HepG2 (cell line): ENCODE measurements around the gene LRP2. TPM values are rescaled to one million over a fixed set of nuclear protein-coding genes. Genes with fewer than 3 reads are reported as not detected.

Experiments used
- ATAC-seq: fragments of 200-7000 bp; cut with Tn5 transposase; 3 replicates; pipeline ENCODE4 v1.9.1; 2020; ENCODE audit warnings: mild to moderate bottlenecking, moderate library complexity
- Bru-seq: library from RNA; stranded (reverse); fragments of 400-500 nt; gene quantifications from one replicate; lab custom pipeline; 2021; lab: Mats Ljungman, UMichigan
- BruChase-seq, 2 experiments: library from RNA; stranded (reverse); fragments of 400-500 nt; gene quantifications; one replicate each; lab custom pipeline; 2021; lab: Mats Ljungman, UMichigan
- BruUV-seq: library from RNA; stranded (reverse); fragments of 400-500 nt; replicated peaks from 2 replicates; lab custom pipeline; 2021; lab: Mats Ljungman, UMichigan
- CTCF ChIA-PET: fragments of 300-600 bp; formaldehyde crosslinking; extraction: SDS; loops from one replicate; lab custom pipeline; 2021; ENCODE audit warnings: low total read pairs, inconsistent platforms, low intra/inter-chr PET ratio; lab: Yijun Ruan, JAX
- POLR2A ChIA-PET: fragments of 350-600 bp; sonication (Branson Sonifier 250); formaldehyde crosslinking; loops from one replicate; lab custom pipeline; 2020; ENCODE audit warnings: antibody characterized with exemption, inconsistent platforms; lab: Yijun Ruan, JAX
- DNase-seq: peaks from one replicate; pipeline ENCODE4 v3.0.0-alpha.2; 2015; ENCODE audit warnings: low spot score
- FAIRE-seq: peaks from 3 replicates; lab custom pipeline; 2011; peaks lifted over from hg19 to GRCh38; lab: Jason Lieb, UNC
- H2AFZ ChIP-seq: one replicate; pipeline ENCODE4 v1.6.1; 2011; ENCODE audit warnings: low read length, inconsistent platforms
- H3K27ac ChIP-seq: fragments of 300-600 bp; 3 replicates; pipeline ENCODE4 v1.8.0; 2011; ENCODE audit warnings: mixed run types, mild to moderate bottlenecking, mixed read lengths, low read length, inconsistent platforms; ENCODE audit not compliant: insufficient read depth; ENCODE audit errors: extremely low read length
- H3K27me3 ChIP-seq, 2 experiments: fragments of 200-600 bp in 1 of 2; 2 replicates in 1 of 2; 3 replicates in 1 of 2; pipeline versions ENCODE4 v1.6.0 to v1.8.0; 2011; ENCODE audit warnings: low read length in 2 of 2, mild to moderate bottlenecking in 2 of 2, moderate library complexity in 2 of 2, inconsistent platforms in 1 of 2; ENCODE audit not compliant: insufficient read depth in 2 of 2, control insufficient read depth in 1 of 2
- H3K36me3 ChIP-seq, 2 experiments: fragments of 200-600 bp in 1 of 2; replicated peaks in 1 of 2; 2 replicates in 1 of 2; 3 replicates in 1 of 2; pipeline versions ENCODE4 v1.5.1 to v1.8.0; 2011; ENCODE audit warnings: low read length in 2 of 2, inconsistent platforms in 1 of 2; ENCODE audit not compliant: insufficient read depth in 2 of 2, control insufficient read depth in 1 of 2
- H3K4me1 ChIP-seq: 2 replicates; pipeline ENCODE4 v1.5.1; 2012; ENCODE audit warnings: low read length, inconsistent platforms; ENCODE audit not compliant: insufficient read depth
- H3K4me2 ChIP-seq: 2 replicates; pipeline ENCODE4 v1.6.0; 2011; ENCODE audit warnings: low read depth, low read length, inconsistent platforms
- H3K4me3 ChIP-seq, 3 experiments: fragments of 200-600 bp in 1 of 3; sonication (generic), shearing (Covaris generic) in 1 of 3; replicated peaks in 1 of 3; 2 replicates each; pipeline ENCODE4 v1.5.1; 2011 to 2016; ENCODE audit warnings: low read length in 3 of 3, inconsistent platforms in 2 of 3, low read depth in 2 of 3, mild to moderate bottlenecking in 2 of 3, control low read depth in 1 of 3, mixed read lengths in 1 of 3; ENCODE audit not compliant: insufficient read depth in 1 of 3
- H3K79me2 ChIP-seq: one replicate; pipeline ENCODE4 v1.6.1; 2011; ENCODE audit warnings: low read length, inconsistent platforms; ENCODE audit not compliant: insufficient read depth
- H3K9ac ChIP-seq: 2 replicates; pipeline ENCODE4 v1.6.0; 2011; ENCODE audit warnings: mild to moderate bottlenecking, low read depth, low read length, inconsistent platforms; ENCODE audit not compliant: insufficient read depth
- H3K9me3 ChIP-seq: 2 replicates; pipeline ENCODE4 v1.5.1; 2012; ENCODE audit warnings: mild to moderate bottlenecking, low read length
- H4K20me1 ChIP-seq: 2 replicates; pipeline ENCODE4 v1.6.0; 2011; ENCODE audit warnings: inconsistent platforms, mild to moderate bottlenecking, low read length, moderate library complexity; ENCODE audit not compliant: insufficient read depth
- CBX5 ChIP-seq: sonication (generic); formaldehyde crosslinking; IDR thresholded peaks from 2 replicates; pipeline ENCODE4 v1.4.0; 2020; ENCODE audit warnings: missing genetic modification reagents, borderline replicate concordance
- NAIF1 ChIP-seq: sonication (generic); formaldehyde crosslinking; IDR thresholded peaks from 2 replicates; pipeline ENCODE4 v1.5.0; 2020; ENCODE audit warnings: mild to moderate bottlenecking, missing genetic modification reagents, borderline replicate concordance
- NBN ChIP-seq: fragments of 450-650 bp; conservative IDR thresholded peaks from 2 replicates; pipeline ENCODE4 v1.6.1; 2017
- SKI ChIP-seq: fragments of 450-650 bp; IDR thresholded peaks from one replicate; pipeline ENCODE4 v1.6.1; 2018; ENCODE audit warnings: mild to moderate bottlenecking; ENCODE audit not compliant: partially characterized antibody
- TEAD2 ChIP-seq: sonication (generic); formaldehyde crosslinking; IDR thresholded peaks from 2 replicates; pipeline ENCODE4 v1.9.0; 2021; ENCODE audit warnings: missing genetic modification reagents
- ZBTB2 ChIP-seq: sonication (generic); formaldehyde crosslinking; IDR thresholded peaks from 2 replicates; pipeline ENCODE4 v1.8.0; 2022; ENCODE audit warnings: low read depth, missing genetic modification reagents
- ZNF552 ChIP-seq: sonication (generic); formaldehyde crosslinking; IDR thresholded peaks from 2 replicates; pipeline ENCODE4 v1.9.0; 2022; ENCODE audit warnings: missing genetic modification reagents, mild to moderate bottlenecking, borderline replicate concordance
- ZNF678 ChIP-seq: sonication (generic); formaldehyde crosslinking; IDR thresholded peaks from 2 replicates; pipeline ENCODE4 v1.4.0; 2020; ENCODE audit warnings: mild to moderate bottlenecking, missing genetic modification reagents
- WGBS: methylation state at CpG from one replicate; pipeline ENCODE4 v1.1.6; 2017; ENCODE audit warnings: low lambda C conversion rate; 5-methylcytosine and 5-hydroxymethylcytosine counted together
- in situ Hi-C: cut with HindIII; loops from 2 replicates; pipeline ENCODE4 v1.10.0; 2017; ENCODE audit warnings: low pct_unique_long_range_greater_than_20kb; ENCODE audit not compliant: extremely low pct_ligation_motif_present
- intact Hi-C: fragments of 100-400 bp; cut with micrococcal nuclease; formaldehyde crosslinking; loops from one replicate; pipeline ENCODE4 v1.10.0; 2022; ENCODE audit not compliant: unreplicated experiment
- long read RNA-seq, 2 experiments: library from RNA in 1 of 2; library from polyadenylated mRNA in 1 of 2; stranded (forward) in 1 of 2; unstranded in 1 of 2; transcript quantifications; one replicate each; pipeline ENCODE4 v2.0.0, GENCODE V29; 2019 to 2022
- polyA minus RNA-seq, 3 experiments: library from RNA; depleted of rRNA, polyadenylated mRNA; stranded (reverse); fragments of >200 nt; gene quantifications; 2 replicates each; pipeline ENCODE4 v1.2.3, GENCODE V29; 2011; ENCODE audit warnings: low replicate concordance in 1 of 3
- polyA plus RNA-seq, 8 experiments: library from polyadenylated mRNA; depleted of rRNA in 3 of 8; stranded (reverse) in 7 of 8; unstranded in 1 of 8; fragments of >200 nt; fragmentation: Illumina TruSeq in 4 of 8; extraction: Trizol in 4 of 8; gene quantifications; 2 replicates each; pipeline versions ENCODE4 v1.2.1 to v1.2.3, GENCODE V29; 2011 to 2016; ENCODE audit warnings: low read depth in 4 of 8, missing spikeins in 1 of 8, mixed read lengths in 1 of 8; ENCODE audit not compliant: insufficient read depth in 1 of 8
- total RNA-seq, 5 experiments: library from RNA; depleted of rRNA; stranded (reverse); fragments of >200 nt; fragmentation: Illumina TruSeq; extraction: Trizol; gene quantifications; 2 replicates each; pipeline ENCODE4 v1.2.3, GENCODE V29; 2016; ENCODE audit warnings: low read depth in 1 of 5

The LRP2 gene
- total RNA-seq (2016; rRNA removed; fragmentation: Illumina TruSeq; extraction: Trizol): 0.03 and 0.15 TPM in 2 replicates
- not detected in 2 replicates for total RNA-seq (2016; cell fraction: cytosol; rRNA removed; fragmentation: Illumina TruSeq; extraction: Trizol; ENCODE audit: low read depth)
- total RNA-seq (2016; cell fraction: insoluble cytoplasmic fraction; rRNA removed; fragmentation: Illumina TruSeq; extraction: Trizol): 0.06 and 0.16 TPM in 2 replicates
- 0.15 TPM in 1 of 2 replicates, not detected in the other for total RNA-seq (2016; cell fraction: membrane; rRNA removed; fragmentation: Illumina TruSeq; extraction: Trizol)
- 0.09 and 0.16 TPM in 2 replicates for total RNA-seq (2016; cell fraction: nucleus; rRNA removed; fragmentation: Illumina TruSeq; extraction: Trizol)
- 0.03 and 0.07 TPM in 2 replicates for polyA plus RNA-seq (2011; rRNA removed)
- polyA plus RNA-seq (2011; cell fraction: cytosol; rRNA removed): 0.04 and 0.09 TPM in 2 replicates
- polyA plus RNA-seq (2011; cell fraction: nucleus; rRNA removed): 0.02 and 0.14 TPM in 2 replicates
- 0.01 and 0.32 TPM in 2 replicates for polyA plus RNA-seq (2012)
- not detected in 2 replicates for polyA plus RNA-seq (2016; cell fraction: cytosol; fragmentation: Illumina TruSeq; extraction: Trizol; ENCODE audit: low read depth)
- polyA plus RNA-seq (2016; cell fraction: insoluble cytoplasmic fraction; fragmentation: Illumina TruSeq; extraction: Trizol; ENCODE audit: low read depth): 0.03 TPM in 1 of 2 replicates, not detected in the other
- polyA plus RNA-seq (2016; cell fraction: membrane; fragmentation: Illumina TruSeq; extraction: Trizol; ENCODE audit: low read depth): not detected in 2 replicates
- polyA plus RNA-seq (2016; cell fraction: nucleus; fragmentation: Illumina TruSeq; extraction: Trizol; ENCODE audit: insufficient read depth, low read depth): not detected in 2 replicates
- polyA minus RNA-seq (2011; rRNA and poly(A)+ RNA removed; ENCODE audit: low replicate concordance): 0.04 and 0.44 TPM in 2 replicates
- polyA minus RNA-seq (2011; cell fraction: cytosol; rRNA and poly(A)+ RNA removed): 0.10 and 0.18 TPM in 2 replicates
- polyA minus RNA-seq (2011; cell fraction: nucleus; rRNA and poly(A)+ RNA removed): 0.26 and 1.4 TPM in 2 replicates
- Bru-seq, nascent RNA: percentile 9 among the genes with signal in this experiment
- percentile 8 among the genes with signal in this experiment for BruChase-seq, experiment 1, labeled RNA remaining after a 6-hour chase
- percentile 8 among the genes with signal in this experiment for BruChase-seq, experiment 2, labeled RNA remaining after a 2-hour chase
- long read RNA-seq, experiment 1: 0 reads
- long read RNA-seq, experiment 2: 0 reads

GRCh38 chr2:169362118-169362893, at the start of gene LRP2:
Gene LRP2, minus strand, starts transcription at chr2:169362534. Its CDS starts 135 bp downstream, at chr2:169362399.
- Histone ChIP-seq H3K9ac (no peak within 1 kb of the TSS), H3K27ac (no peak within 1 kb of the TSS), H3K4me3 (peak within 1 kb of the TSS; percentile 46 to 67 (median 58)), H4K20me1 (no peaks in the 10 kb centered on the region), H3K4me2 (peak within 1 kb of the TSS; percentile 84), H3K4me1 (peaks cover 42% of the 10 kb centered on the region), H3K79me2 (no peaks in the 10 kb centered on the region), H3K27me3 (peaks cover 25 to 62% of the 10 kb centered on the region in 2 experiments; a peak in 4 of 5 replicates), H3K9me3 (no peaks in the 10 kb centered on the region), H3K36me3 (no peaks in the 10 kb centered on the region), H2AFZ (no peak within 1 kb of the TSS)
- FAIRE-seq (no peak), ATAC-seq (peak; percentile 59), DNase-seq (peak; percentile 15)
- in situ Hi-C loops (no loop called here), intact Hi-C loops (no loop called here)
- ChIA-PET POLR2A (no interaction called here), CTCF (no interaction called here)
- WGBS: 3% methylated on average over 33 of the region's 75 CpGs
- no TSS peak for BruUV-seq
- TF ChIP-seq ZNF552 (peak; percentile 18; the same call in 1 of the 2 replicates), NAIF1 (CRISPR knock-in tag) (no peak), SKI (peak; percentile 43), NBN (no peak), CBX5 (CRISPR knock-in tag) (0 out of 2 replicates have a peak, but pooled peaks have one; percentile 25), TEAD2 (no peak), ZBTB2 (CRISPR knock-in tag) (no peak), ZNF678 (CRISPR knock-in tag) (no peak; the same call in 1 of the 2 replicates)
